OCI-LY1 (cell line): ENCODE measurements around the gene CYBA.

ENCODE experiments used
- EZH2 ChIP-seq: fragments of 200-600 bp; sonication (generic), shearing (Covaris generic); IDR thresholded peaks from 2 replicates; pipeline ENCODE4 v1.8.0; 2017; ENCODE audit warnings: borderline replicate concordance, mixed run types, mild to moderate bottlenecking, antibody characterized with exemption, low read length, moderate library complexity, mixed read lengths
- TF ChIP-seq, protein P1 (sequence below): fragments of 200-600 bp; sonication (generic), shearing (Covaris generic); IDR thresholded peaks from 2 replicates; pipeline ENCODE4 v1.5.1; 2017; ENCODE audit warnings: mild to moderate bottlenecking, antibody characterized with exemption, low read length, moderate library complexity, mixed read lengths

DNA sequence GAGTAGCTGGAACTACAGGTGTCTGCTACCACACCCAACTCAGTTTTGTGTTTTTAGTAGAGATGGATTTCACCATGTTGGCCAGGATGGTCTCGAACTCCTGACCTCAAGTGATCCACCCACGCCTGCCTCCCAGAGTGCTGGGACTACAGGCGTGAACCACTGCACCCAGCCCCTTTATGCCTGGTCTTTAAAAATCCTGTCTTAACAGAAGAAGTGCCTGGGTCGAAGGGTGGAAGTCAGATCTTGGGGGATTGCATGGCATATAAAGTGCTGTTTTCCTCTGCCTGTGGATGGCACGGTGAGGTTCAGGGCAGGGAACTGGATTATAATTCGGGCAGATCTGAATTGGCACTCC lies 50.3 kb downstream of the CYBA start:
- TF ChIP-seq, protein P1, sequence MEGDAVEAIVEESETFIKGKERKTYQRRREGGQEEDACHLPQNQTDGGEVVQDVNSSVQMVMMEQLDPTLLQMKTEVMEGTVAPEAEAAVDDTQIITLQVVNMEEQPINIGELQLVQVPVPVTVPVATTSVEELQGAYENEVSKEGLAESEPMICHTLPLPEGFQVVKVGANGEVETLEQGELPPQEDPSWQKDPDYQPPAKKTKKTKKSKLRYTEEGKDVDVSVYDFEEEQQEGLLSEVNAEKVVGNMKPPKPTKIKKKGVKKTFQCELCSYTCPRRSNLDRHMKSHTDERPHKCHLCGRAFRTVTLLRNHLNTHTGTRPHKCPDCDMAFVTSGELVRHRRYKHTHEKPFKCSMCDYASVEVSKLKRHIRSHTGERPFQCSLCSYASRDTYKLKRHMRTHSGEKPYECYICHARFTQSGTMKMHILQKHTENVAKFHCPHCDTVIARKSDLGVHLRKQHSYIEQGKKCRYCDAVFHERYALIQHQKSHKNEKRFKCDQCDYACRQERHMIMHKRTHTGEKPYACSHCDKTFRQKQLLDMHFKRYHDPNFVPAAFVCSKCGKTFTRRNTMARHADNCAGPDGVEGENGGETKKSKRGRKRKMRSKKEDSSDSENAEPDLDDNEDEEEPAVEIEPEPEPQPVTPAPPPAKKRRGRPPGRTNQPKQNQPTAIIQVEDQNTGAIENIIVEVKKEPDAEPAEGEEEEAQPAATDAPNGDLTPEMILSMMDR: no peak
- TF ChIP-seq EZH2: no peak
